NCI-H524 (cell line): Measurements from ENCODE around the gene GRIK2.
"Not testable (repeated sequence)": the region's sequence is repeated elsewhere in the genome, so short reads cannot be mapped to it uniquely, and the experiment has no call there.

Source experiments
- DNase-seq, 2 experiments: peaks; one replicate each; lab custom pipeline; 2025; lab: John Stamatoyannopoulos, UW

The GRIK2 gene

DNA sequence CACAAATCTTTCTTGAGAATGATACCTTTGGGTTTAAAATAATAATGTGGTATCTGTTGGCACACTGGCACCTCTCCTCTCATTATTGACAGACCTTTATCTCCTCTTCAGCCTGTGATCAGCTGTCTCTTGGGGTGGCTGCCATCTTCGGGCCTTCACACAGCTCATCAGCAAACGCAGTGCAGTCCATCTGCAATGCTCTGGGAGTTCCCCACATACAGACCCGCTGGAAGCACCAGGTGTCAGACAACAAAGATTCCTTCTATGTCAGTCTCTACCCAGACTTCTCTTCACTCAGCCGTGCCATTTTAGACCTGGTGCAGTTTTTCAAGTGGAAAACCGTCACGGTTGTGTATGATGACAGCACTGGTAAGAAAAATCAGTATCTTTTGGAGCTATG, 232.8 kb downstream of the GRIK2 start:
- no peak for DNase-seq

DNA sequence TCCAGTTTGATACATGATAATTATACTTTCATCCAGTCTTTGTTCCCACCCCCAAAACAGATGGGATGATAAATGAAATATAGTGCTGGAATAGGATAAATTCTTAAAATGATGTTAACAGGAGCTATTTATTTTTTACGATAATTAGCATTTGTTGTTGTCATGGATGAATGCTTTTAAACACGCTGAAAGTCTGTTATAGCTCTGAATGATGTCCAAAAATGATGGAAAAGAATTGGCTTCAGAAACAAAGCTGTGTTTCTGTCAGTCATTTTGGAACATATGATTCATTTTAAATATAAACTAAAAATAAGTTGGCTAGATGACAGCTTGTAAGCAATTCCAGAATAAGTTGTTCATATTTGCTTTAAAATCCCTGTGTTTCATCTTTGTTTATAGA, 237.4 kb downstream of the GRIK2 start:
- no peak for DNase-seq

DNA sequence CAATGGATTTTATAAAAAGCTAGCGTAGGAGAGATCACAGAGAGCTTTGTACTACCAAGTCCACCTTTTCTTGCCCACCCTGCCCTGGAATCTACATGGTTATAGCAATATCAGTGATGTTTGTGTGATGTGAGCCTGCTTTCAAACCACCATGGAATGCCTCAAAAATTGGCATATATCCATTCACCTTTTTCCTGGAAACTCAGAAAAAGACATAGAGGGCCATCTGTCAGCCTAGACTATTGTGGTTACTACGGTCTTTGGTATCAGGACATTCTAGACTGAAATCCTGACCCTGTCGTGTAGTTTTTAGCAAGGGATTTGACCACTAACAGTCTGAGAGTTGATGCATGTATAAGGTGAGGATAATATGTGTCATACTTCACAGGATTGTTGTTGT, 239.6 kb downstream of the GRIK2 start:
- no peak for DNase-seq

DNA sequence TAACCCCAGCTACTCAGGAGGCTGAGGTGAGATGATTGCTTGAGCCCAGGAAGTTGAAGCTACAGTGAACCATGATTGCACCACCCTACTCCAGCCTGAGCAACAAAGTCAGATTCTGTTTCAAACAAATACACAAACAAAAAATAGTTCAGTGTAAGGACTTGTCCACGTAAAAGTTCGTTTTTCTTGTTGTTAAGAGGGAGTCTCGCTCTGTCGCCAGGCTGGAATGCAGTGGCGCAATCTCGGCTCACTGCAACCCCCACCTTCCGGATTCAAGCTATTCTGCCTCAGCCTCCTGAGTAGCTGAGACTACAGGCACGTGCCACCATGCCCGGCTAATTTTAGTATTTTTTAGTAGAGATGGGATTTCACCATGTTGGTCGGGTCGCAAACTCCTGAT, 245.4 kb downstream of the GRIK2 start:
- DNase-seq = not testable (repeated sequence)

DNA sequence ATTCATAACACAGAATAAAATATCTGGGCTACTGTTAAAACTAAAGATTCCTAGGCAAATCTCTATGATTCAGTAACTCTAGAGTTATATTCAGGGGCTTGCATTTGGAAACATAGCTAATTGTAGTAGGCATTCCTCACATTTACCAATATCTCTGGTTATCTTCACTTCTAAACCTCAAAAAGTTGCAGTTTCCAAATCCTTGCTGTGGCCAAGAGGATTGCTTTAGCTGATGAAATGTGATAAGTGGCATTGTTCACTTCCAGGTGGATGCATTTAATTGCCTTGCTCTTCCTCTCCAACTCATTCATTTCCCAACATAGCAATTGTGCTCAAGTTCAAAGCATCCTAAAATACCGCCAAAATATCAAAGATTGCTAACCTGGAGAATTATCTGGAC, 246.6 kb downstream of the GRIK2 start:
- DNase-seq = no peak

DNA sequence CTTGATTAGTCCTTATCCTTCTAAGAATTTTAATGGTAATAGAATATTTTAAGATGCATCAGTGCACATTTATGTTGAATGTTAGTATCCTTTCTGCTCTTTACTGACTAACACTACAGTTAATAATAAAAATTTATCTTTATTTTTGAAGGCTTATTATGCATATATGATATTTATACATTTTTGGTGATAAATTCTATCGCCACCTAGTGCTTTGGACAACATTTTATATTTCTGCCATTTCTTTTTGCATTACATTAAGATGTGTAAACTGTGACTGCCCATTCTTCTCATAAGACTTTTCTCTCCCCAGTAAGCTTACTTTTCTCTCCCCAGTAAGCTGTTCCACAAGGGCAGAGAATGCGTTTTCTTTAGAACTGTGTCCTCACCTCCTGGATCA, 252.3 kb downstream of the GRIK2 start:
- DNase-seq = no peak

DNA sequence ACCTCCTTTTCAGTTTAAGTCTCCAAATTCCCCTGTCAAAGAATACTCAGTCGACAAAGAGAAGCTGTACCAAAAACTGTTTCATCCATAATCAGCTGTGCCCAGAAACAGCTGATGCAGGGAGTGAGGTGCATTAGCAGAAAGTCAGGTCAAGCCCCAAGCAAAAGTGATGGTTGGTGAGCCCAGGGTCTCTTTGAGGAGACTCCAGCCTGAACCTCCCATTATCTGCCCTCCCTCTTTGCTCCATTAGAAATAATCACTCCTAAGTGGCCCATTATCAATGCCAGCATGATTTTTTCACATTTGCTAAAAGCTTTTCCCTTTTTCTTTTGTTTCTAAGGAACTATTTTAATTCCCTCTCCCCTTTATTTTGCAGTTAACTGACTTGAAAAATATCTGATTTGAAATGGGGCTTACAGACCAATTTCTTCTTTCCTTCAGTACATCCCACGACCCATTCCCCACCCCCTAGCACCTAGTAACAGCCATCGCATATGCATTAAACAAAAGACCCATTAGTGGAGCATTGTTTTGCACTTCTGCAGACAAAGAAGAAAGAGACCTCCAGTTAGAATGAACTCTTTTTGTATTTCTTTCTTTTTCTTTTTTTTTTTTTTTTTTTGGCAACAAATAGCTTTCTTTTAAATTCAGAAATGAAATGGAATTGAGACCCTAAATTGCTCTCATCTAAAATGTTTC, 257.0 kb downstream of the GRIK2 start:
- DNase-seq = no peak

DNA sequence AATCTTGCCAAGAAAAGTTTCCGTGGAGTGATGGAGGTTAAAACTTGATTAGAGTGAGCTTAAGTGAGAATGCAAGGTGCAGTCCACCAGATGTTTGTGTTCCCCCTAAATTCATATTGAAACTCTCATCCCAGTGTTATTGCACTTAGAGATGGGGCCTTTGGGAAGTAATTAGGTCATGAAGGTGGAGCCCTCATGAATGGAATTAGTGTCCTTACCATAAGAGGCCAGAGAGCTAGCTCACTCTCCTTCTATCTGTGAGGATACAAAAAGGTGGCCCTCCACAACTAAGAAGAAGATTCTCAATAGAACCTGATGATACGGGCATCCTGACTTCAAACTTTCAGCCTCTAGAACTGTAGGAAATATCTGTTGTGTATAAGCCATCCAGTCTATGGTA, 258.6 kb downstream of the GRIK2 start:
- no peak for DNase-seq

DNA sequence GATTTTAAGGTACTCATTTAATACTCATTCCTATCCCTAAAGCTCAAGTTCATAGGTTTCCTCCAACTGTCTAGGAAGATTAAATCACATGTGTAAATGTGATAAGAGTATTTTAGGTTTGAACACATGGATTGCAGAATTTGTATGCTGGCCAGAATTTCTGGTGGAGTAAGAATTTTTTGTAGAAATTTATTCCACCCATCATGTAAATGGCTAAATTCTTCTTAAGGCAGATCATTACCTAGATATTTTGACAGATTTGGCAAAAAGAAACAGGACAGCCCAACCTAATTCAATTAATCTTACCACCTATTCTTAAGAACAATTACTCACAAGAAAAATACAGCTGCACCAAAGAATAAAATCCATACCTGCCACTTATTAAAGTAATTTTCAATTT, 261.6 kb downstream of the GRIK2 start:
- DNase-seq = no peak

DNA sequence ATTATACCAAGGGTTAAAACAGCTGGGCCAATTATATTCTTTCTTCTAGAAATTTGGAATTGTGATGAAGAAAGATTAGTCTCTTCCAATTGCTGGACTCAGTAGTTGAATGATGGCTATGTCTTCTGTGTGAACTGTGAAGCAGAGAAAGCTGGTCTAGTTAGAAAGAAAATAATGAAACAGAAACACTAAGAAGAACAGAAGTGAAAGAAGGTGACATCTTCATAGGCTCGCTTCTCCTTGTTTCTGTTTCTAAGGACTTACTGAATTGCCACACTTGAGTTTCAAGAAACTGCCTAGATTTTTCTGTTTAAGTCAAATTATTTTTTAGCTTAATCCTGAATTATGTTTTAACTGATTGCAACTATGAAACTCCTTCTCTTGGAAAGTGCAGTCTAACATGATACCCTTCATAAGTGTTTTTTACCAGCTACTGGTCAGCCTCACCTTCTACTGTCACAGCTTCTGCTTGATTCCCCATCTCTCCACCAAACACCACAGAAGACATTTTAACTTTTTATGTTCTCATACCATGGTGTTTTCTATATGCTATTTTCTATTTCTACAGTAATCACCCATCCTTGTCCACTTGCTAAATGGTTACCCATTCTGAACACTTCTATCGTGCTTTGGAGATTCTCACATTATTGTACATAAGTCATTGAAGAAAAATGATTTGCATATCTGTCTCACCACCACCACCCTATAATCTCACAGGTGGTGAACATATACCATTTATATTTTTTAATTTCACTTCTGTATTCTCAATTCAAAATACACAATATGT, 268.8 kb downstream of the GRIK2 start:
- DNase-seq = no peak

DNA sequence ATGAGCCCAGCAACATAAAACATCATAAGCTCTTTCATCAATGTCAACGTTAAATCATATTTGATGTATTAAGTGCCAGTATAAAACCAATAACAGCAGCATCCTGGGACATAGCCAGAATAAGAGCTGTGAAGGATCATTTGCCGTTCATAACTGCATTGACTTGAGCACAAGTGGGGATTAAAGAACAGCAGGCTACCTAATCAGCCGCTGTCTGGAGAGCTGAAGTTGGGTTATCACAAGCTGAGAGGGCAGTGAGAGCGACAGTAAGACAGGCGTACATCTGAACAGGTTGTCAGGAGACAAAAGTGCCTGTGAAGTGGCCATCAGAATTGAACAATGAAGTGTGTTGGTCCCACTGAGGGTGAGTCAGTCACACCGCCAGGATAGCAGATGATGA, 269.6 kb downstream of the GRIK2 start:
- DNase-seq = peak; percentile 89 to 96

DNA sequence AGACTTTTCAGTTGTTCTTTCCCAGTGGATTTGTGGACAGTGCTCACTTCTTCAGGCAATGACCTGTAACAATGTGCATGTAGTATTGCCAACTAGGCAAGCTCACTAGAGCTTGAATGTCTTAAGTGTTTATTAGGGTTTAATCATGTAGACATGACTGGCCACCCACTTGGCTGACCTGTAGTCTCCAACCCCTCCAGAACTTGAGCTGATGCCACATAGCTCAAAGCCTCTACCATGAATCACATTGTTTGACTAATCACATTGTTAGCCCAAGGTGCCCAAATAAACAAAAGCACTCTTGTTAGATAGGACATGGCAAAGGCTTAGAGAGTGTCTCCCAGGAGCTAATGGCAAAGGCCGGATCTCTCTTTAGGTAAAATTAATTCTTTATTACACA, 272.7 kb downstream of the GRIK2 start:
- no peak for DNase-seq

DNA sequence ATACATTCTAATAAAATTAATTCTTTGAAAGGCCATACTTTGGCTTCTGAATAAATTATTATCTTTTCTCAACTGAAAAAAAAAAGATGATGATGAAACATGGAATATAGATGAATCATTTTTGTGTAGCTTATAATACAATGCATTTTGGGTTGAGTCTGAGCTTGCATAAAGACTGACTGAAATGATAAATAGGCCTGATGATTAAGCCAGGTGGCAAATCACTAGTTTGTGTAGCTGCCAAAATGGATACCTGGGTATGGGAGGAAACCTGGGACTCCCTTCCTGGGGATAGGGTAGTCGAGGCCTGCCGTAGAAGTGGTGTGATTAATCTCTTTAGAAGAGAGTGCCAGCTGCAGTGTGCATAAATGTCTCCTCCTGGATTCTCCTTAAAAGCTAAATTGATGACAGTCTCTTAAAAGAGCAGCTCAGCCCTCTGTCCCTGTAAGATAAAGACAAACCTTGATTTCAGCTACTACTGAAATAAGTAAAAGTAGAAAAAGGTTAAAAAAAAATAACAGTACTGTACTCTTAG, 275.1 kb downstream of the GRIK2 start:
- DNase-seq = peak; percentile 43 to 66

DNA sequence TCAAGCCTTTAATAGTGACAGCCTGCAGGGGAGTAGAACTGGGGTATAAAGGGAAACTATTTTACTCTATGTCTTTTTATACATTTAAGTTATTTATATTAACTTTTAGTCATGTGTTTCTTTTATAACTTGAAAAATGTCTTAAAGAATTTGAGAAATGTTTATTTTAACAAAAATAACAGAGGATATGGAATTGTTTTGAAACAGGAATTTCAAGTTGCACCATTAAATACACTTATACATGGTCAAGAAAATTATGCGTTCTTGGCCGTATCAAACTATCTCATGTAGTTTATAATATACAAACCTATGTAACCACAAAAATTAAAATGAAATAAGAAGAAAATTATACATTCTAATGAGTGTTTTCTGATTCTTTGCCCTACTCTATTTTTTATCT, 282.7 kb downstream of the GRIK2 start:
- no peak for DNase-seq

DNA sequence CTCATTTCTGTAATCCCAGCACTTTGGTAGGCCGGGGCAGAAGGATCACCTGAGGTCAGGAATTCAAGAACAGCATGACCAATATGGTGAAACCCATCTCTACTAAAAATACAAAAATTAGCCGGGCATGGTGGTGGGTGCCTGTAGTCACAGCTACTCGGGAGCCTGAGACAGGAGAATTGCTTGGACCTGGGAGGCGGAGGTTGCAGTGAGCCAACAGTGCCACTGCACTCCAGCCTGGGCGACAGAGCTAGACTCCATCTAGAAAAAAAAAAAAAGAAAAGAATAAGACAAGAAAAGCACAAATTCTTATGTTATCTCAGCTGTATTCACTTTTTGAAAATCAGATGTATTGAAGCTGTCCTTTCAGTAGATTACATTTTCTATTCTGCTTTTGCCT, 289.4 kb downstream of the GRIK2 start:
- DNase-seq = no peak

DNA sequence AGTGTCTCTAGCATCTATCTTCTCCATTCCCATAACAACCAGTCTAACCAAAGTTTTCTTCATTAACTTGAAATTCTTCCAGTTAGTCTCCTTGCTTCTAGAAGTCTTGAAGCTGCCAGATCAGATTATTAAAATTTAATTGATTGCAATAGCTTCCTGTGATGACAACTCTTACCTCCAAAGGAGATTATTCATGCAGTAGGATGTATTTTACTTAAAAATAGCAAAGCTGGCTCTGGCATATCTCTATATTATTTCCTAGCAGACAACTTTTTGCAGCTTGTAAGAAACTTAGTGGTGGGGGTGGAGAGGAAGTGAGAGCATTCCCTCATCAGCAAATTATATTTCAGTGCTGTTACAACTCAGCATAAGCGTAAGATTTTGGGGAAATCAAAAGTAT, 290.4 kb downstream of the GRIK2 start:
- no peak for DNase-seq

DNA sequence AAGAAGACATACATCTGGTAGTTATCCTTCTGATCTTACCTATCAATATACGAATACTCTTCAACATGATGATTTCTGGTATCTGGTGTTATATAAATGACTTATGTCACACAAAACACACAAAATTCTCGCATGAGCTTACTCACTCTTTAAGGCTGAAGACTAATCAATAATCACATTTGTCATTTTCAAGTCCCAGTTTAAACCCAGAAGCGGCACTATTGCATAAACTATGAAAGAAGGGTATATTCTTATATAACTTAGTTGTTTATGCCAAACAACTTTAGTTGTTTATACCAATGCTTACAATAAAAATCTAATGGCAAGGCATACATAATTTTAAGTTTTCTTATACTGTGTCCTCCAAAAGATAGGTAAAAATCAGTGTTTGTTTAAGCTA, 293.1 kb downstream of the GRIK2 start:
- DNase-seq = no peak

DNA sequence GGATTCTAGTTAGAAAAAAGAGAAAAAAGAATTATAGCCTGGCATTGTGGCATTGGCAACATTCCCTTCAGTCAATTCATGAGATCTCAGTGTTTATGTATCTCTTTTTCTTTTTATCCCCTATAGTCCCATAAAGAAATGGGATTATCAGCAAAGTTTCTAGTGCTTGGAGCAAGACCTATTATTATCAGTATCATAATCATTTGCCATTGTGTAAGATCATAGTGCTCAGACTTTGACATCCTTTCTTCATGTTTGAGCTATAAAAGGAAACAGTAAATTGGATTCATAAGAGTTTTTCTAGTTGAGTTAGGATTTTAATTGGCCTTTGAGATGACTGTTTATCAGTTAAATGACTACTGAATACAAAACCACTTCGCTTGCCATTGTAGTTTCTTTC, 295.6 kb downstream of the GRIK2 start:
- no peak for DNase-seq

DNA sequence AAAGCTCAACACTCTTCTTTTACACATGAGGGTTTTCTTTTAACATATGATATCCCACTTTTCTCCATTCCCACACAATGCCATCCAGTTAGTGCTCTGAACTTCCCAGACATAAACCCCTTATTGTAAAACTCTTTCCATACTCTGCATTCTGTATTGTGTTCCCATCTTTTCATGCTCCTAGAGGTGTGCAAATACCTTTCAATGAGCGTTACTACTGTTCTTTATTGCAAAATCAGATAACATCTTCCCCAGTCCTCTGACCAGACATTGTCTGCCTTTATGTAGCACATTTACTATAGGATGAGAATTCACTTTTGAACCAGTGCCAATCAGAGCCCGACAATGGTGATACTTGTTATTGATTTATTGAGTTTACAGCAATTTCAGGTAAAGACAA, 296.2 kb downstream of the GRIK2 start:
- no peak for DNase-seq

DNA sequence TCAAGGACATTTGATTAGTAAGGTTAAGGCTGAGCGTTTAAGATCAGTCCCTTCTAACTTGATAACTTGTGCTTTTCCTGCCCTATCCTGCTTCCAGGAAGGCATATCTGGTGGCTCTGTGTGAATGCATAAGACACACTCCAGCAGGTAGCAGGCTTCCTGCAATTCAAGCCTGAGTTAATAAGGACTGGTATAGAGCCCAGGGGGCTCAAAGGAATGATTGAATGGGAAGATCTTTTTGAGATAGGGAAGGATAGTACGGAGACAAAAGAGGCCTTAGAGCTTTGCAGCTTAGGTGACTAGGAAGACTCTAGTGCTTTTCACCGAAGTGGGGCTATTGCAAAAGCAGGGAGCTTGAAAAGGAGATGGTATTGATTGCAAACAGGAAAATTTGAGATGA, 307.1 kb downstream of the GRIK2 start:
- DNase-seq = no peak

DNA sequence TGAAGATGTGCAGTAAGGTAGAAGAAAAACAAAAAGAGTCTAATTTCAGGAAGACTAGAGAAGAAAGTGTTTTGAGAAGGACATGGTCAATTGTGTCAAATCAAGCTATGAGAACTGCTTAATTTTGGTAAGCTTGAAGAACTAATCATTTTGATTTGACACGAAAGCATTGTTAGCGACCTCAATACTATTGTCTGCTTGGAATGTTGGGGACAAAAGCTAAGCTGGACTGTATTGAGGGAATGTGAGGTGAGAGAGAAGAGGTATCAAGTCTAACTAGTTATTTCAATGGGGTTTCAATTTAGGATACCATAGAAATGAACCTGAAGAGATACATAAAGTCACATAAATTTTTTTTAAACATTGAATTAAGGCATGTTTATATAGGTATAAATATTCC, 309.8 kb downstream of the GRIK2 start:
- no peak for DNase-seq

DNA sequence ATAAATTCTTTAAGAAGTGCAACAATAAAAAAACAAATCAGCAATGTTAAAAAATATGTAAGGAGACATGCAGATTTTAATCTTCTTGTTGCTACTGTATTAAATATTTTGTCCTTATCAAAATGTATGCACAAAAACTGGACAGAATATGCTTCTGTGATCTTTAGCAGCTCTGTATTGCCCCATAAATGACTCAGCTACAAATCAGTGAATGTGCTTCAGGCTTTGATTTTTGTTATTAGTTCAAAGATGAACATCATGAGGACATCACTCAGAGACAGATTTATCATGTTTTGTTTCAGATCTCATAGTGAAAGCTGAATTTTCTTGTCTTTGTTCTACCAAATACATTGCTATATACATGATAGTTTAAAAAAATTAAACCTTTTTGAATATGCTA, 312.4 kb downstream of the GRIK2 start:
- no peak for DNase-seq

DNA sequence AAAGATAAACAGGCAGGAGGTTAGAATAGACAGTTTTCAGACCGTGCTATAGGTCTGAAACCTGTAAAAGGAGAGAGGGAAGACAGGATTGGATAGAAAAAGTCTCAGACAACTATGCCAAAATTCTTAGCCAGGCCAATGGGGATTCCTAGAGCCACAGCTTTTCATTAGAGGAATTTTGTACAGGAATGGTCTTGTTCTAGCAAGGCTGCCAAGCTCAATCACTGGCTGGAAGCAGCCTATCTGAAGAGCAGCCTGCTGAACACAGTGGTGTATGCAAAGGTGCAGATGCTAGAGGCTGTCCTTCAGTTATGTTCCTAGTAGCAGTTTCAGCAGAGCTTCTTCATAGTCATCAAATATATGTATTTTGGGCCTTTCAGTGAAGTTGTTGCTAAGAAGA, 313.1 kb downstream of the GRIK2 start:
- no peak for DNase-seq

DNA sequence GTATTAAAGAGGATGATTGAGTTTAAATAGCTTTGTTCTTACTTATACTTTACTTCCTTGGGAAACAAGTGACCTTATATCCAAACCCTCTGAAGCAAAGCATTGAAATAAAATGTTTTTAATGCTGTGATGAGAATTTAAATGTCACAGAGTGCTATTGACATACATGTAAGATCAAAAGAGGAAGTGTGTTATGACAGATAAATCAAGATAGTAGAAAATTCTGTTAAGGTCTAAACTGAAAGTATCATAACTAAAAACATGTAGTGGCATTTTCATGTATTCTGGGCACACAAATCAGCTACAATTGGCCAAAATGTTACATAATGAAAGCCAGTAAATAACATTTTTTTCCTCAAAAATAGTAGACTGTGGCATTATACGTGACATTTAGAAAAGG, 318.0 kb downstream of the GRIK2 start:
- DNase-seq = no peak
